Rectal smooth muscle tissue (tissue), 1 donor: Measurements from ENCODE around the gene PTPRU.
"Not testable (repeated sequence)": the region's sequence is repeated elsewhere in the genome, so short reads cannot be mapped to it uniquely, and the experiment has no call there.

Experiments used
- H3K27ac ChIP-seq: one replicate; pipeline ENCODE4 v1.7.0; 2013; ENCODE audit warnings: low read depth, low read length, inconsistent platforms
- H3K27me3 ChIP-seq: one replicate; pipeline ENCODE4 v1.7.0; 2013; ENCODE audit warnings: low read length; ENCODE audit not compliant: control insufficient read depth, insufficient read depth
- H3K36me3 ChIP-seq: one replicate; pipeline ENCODE4 v1.7.0; 2013; ENCODE audit warnings: low read length; ENCODE audit not compliant: control insufficient read depth, insufficient read depth
- H3K4me1 ChIP-seq: one replicate; pipeline ENCODE4 v1.7.0; 2013; ENCODE audit warnings: low read length; ENCODE audit not compliant: control insufficient read depth, insufficient read depth
- H3K4me3 ChIP-seq: one replicate; pipeline ENCODE4 v1.7.0; 2013; ENCODE audit warnings: low read length
- H3K9ac ChIP-seq: one replicate; pipeline ENCODE4 v1.7.0; 2013; ENCODE audit warnings: low read length

Gene PTPRU

DNA sequence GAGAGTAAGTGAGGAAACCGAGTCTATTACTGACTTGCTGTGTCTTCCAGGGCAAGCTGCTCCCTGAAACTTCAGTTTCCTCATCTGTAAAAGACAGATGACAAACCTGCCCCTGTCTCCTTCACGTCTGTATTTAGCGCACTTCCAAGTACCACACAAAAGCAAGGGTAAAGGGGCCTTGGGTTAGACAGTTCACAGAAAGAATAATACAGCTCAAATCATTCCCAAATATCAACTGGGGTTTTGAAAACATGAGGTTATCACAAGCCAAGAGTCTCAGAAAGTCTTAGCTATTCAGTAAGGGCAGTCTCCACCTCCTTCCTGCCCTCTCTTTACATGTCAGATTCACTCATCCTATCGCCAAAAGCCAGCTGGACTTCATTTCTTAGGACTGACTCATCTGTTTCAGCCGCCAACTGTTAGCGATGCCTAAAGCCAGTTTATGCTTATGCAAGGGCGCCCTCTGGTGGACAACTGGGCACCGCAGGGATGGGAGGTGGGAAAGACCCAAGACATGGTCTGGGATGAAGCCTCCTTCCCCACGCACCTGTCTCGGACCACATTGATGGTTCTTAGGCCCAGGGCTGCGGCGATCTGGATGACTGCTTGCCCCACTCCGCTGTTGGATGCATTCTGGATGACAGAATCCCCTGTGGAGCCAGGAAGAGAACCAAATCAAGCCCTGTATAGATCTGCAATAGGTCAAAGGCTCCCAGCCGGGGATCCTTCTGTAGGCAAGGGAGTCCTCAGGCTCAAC is 33.6 kb upstream of the PTPRU start:
- Histone ChIP-seq H3K9ac (no peak overlapping the region), H3K27ac (peak overlapping the region; percentile 92), H3K36me3 (peaks cover 5% of the 10 kb centered on the region), H3K27me3 (no peaks in the 10 kb centered on the region), H3K4me3 (no peak overlapping the region), H3K4me1 (peaks cover 10% of the 10 kb centered on the region)

DNA sequence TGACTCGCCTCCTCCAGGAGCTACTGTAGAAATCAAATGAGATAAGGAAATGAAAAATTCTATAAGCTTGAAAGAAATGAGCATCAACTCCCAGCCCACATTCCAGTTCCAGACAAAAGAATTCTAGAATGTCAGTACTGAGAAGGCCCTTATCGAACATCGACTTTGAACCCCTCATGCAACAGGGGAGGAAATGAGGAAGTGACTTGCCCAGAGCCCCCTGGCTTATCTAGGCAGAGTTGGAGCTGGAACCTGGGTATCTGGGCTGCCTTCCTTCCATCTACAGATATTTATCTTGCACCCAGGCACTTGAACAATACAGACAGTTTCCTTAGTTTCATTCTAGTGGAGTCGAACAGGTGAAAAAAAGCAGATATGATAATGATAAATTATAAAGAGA is 27.9 kb upstream of the PTPRU start:
- H3K36me3 ChIP-seq: peaks cover 5% of the 10 kb centered on the region

DNA sequence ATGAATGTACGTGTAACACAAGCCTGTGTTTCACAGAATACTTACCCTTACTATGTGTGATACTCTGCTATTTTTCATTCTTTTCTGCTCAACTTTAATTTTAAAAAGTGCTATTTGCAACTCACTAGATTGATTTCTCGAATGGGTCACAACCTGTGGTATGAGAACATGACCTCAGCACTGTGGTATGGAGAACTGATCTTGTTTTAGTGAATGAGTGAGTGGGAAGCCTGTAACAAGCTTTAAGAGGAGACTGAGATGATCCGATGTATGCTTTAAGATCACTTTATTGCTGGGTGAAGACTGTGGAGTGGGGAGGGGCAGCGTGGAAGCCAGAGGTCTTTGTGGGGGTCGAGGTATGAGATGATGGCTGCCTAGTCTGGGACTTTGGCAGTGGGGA is 27.1 kb upstream of the PTPRU start:
- Histone ChIP-seq H3K27ac (no peak overlapping the region), H3K27me3 (no peaks in the 10 kb centered on the region), H3K36me3 (peaks cover 5% of the 10 kb centered on the region)

More for the DNA sequence above, 27.9 kb upstream of the PTPRU start:
- Histone ChIP-seq H3K27ac (no peak overlapping the region), H3K4me3 (no peak overlapping the region), H3K27me3 (no peaks in the 10 kb centered on the region), H3K9ac (no peak overlapping the region), H3K4me1 (no peaks in the 10 kb centered on the region)

DNA sequence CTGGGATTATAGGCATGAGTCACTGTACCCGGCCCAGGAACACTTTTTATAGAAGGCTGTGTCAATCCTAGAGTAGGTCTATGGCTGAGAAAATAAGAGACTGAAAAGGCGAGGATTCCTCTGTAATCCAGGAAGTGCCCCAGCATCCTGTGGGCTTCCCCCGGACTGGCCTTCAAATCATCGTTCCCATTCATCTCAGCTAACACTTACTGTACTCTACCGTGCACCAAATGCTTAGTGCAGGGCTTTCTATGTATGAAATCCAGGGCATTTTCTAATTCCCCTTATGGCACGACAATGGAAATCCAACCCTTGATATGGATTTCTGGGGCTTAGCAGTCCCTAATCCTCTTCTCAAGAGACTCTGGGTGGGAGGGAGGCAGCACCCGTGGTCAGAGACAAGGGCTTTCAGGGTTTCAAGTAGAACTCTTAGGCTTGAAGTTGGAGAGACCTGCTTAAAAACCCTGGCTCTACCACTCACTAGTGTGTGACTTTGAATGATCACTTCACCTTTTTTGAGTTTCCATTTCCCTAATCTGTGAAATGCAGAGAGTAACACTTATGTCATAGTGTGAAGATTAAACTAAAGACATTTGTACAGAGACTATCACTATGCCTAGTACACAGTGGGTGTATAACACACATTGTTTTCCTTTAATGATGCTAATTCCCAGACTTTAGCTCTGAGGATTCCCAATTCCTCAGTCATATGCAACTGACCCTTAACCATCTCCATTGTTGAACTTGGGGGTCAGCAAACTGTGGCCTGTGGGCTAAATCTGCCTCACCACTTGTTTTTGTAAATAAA is 25.8 kb upstream of the PTPRU start:
- no peaks in the 10 kb centered on the region for H3K27me3 ChIP-seq
- H3K4me3 ChIP-seq: no peak overlapping the region
- no peak overlapping the region for H3K27ac ChIP-seq
- H3K36me3 ChIP-seq: peaks cover 5% of the 10 kb centered on the region
- no peak overlapping the region for H3K9ac ChIP-seq
- no peaks in the 10 kb centered on the region for H3K4me1 ChIP-seq

More for the DNA sequence above, 27.1 kb upstream of the PTPRU start:
- Histone ChIP-seq H3K4me3 (no peak overlapping the region), H3K9ac (no peak overlapping the region), H3K4me1 (no peaks in the 10 kb centered on the region)

DNA sequence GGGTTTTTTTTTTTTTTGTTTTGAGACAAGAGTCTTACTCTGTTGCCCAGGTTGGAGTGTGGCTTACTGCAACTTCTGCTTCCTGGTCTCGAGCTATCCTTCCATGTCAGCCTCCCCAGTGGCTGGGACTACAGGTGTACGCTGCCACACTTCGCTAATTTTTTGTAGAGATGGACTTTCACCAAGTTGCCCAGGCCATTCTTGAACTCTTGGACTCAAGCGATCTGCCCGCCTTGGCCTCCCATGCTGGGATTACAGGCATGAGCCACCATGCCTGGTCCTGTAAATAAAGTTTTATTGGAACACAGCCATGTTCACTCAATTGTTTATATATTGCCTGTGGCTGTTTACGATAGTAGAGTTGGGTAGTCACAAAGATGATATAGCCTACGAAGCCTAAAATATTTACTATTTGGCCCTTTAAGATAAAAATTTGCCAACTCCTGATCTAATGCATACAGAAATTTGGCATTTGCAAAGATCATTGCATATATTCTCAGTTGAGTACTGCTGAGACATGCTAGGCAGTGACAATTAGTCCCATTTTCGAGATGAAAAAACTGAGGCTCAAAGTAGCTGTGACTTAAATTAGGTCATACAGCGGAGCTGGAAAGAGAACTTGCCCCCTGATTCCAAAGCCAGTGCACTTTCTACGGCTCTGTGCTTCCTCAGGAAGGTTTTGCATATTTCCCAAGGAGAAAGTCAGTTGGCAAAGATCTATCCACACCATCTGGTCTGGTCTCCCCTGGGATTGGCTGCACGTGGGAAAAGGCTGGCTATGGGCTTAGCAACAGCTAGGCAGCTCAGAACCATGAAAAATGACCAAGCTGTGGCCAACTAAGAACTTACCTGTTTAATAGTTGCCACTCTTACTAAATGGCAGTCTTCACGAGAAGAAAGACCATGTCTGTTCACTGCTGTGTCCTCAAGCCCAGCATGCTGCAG is 25.0 kb upstream of the PTPRU start:
- Histone ChIP-seq H3K4me1 (no peaks in the 10 kb centered on the region), H3K27me3 (no peaks in the 10 kb centered on the region), H3K4me3 (no peak overlapping the region), H3K27ac (no peak overlapping the region), H3K9ac (no peak overlapping the region), H3K36me3 (peaks cover 4% of the 10 kb centered on the region)

DNA sequence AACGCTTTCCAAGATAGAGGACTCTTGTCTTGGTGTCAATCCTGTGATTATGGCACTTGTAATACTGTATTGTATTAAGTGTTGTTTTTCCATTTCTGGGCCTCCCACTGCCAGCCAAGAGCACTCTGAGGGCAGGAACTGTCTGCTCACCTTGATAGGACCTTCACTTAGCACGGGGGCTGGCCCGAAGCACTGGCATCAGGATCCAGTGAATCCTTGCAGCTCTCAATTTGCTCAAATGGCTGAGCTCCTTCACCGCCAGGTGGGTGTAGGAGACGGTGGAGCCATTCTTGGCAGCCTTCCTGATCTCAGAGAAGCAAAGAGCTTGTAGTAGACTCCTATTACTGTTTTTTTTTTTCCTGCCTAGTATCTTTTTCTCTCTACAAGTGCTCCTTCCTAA is 23.3 kb upstream of the PTPRU start:
- Histone ChIP-seq H3K36me3 (peaks cover 3% of the 10 kb centered on the region), H3K4me3 (no peak overlapping the region), H3K27me3 (no peaks in the 10 kb centered on the region), H3K4me1 (no peaks in the 10 kb centered on the region), H3K27ac (no peak overlapping the region), H3K9ac (no peak overlapping the region)

DNA sequence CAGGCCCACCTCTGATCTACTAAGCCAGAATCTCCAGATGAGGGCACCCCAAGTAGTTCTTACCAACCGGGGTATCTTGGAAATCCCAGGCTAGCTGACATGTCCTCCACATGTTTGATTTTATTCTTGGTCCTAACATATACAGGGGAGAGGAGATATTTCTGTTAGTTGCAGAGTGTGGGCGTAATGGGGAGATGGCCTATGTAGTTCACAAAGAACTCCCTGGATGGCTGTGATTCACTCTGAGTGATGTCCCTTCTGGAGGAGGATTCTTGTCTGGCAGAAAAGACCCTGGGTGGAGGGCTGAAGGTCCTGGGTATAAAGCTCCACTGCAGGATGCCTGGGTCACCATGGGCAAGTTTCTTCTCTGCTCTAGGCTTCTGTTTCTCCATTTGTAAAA is 18.7 kb upstream of the PTPRU start:
- H3K27me3 ChIP-seq: no peaks in the 10 kb centered on the region
- H3K9ac ChIP-seq: no peak overlapping the region
- no peak overlapping the region for H3K27ac ChIP-seq
- no peaks in the 10 kb centered on the region for H3K4me1 ChIP-seq
- H3K36me3 ChIP-seq: peaks cover 3% of the 10 kb centered on the region
- H3K4me3 ChIP-seq: no peak overlapping the region

DNA sequence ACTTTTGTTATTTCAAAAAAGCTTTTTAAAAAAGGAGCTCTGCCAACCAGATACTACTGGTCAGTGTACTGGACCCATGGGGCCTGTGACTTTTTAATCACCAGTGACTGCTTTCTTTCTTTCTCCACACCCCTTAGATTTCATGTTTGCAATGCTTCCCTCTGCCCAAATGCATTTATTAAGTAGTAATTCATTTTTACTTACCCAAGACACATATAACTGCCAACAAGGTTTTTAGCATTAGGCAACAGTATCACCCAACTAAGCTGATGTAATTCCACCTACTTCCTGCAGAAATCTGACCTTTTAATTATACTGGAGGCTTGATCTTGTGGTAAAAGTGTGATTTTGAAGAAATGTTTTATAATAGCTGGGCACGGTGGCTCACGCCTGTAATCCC is 18.1 kb upstream of the PTPRU start:
- Histone ChIP-seq H3K4me3 (no peak overlapping the region), H3K9ac (no peak overlapping the region), H3K27ac (no peak overlapping the region), H3K4me1 (no peaks in the 10 kb centered on the region), H3K27me3 (no peaks in the 10 kb centered on the region), H3K36me3 (peaks cover 3% of the 10 kb centered on the region)

DNA sequence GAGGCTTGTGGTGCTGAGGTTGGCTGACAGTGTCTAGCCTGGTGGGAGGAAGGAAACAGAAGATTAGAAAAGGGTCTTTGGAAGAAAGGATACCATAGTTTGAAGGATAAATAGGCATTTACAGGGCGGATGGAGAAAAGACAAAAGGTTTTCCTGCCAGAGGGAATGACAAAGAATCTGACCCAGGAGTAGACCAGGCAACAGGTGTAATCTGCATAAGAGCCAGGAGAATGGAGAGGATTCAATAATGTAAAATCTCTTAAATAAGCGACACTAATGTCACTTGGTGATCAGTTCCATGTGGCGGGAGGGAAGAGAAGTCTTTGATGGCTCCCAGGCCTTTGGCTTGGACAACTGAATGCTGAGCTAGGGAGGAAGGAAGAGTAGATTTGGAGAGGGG is 15.0 kb upstream of the PTPRU start:
- Histone ChIP-seq H3K36me3 (no peaks in the 10 kb centered on the region), H3K27me3 (no peaks in the 10 kb centered on the region), H3K9ac (no peak overlapping the region), H3K4me3 (no peak overlapping the region), H3K4me1 (no peaks in the 10 kb centered on the region), H3K27ac (no peak overlapping the region)

DNA sequence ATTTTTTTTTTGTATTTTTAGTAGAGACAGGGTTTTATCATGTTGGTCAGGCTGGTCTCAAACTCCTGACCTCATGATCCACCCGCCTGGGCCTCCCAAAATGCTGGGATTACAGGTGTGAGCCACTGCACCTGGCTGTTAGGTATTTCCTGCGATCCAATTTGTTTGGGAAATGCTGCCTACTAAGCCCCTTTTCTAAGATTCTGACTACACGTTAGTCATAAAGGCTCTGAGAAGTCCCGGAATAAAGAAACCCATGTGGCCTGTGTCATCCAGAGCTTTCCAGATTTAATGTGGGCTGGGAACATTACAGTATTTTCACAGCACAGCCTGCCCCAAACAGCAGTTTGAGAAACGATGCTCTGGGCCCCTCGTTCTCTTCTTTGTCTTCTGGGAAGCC is 14.1 kb upstream of the PTPRU start:
- not testable (repeated sequence) for H3K27me3 ChIP-seq, H3K4me1 ChIP-seq, H3K36me3 ChIP-seq, H3K4me3 ChIP-seq, H3K27ac ChIP-seq, H3K9ac ChIP-seq

DNA sequence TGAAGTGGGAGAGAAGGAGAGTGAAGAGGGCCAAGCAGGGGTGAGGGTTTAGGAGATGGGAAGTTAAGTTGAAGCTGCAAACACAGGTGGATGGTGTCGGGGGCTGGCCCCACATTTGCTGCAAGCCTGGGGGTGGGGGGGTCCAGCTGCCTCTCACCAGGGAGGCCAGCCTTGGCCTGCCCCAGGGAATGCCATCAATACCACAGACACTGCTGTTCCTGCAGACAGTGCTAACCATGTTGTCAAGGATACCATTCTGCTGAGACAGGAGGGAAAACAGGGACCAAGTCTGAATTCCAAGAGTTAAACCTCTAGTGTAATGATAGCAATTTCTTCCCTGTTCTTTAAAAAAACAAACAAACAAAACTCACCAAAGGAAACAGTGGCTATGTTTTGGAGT is 13.6 kb upstream of the PTPRU start:
- no peak overlapping the region for H3K9ac ChIP-seq
- no peaks in the 10 kb centered on the region for H3K36me3 ChIP-seq
- H3K27ac ChIP-seq: no peak overlapping the region
- H3K27me3 ChIP-seq: no peaks in the 10 kb centered on the region
- no peak overlapping the region for H3K4me3 ChIP-seq
- H3K4me1 ChIP-seq: no peaks in the 10 kb centered on the region

DNA sequence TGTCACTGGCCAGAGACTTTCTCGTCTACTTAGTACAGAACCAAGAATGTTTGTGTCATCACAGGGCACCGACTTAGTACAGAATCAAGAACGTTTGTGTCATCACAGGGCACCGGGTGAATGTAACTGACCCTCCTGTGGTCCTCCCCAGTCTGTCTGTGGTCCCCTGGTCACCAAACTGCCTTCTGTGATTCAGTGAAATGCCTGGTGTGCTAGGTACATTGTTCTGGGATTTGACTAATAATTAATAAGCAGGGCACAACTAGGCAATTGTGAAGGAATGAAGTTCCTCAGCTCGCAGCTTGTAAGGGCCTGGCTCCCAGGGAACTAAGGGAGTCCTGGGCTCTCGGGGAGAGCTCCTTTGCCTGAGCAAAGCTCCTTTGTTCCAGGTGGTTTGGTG is 12.8 kb upstream of the PTPRU start:
- Histone ChIP-seq H3K4me1 (no peaks in the 10 kb centered on the region), H3K4me3 (no peak overlapping the region), H3K27ac (no peak overlapping the region), H3K9ac (no peak overlapping the region), H3K27me3 (no peaks in the 10 kb centered on the region), H3K36me3 (no peaks in the 10 kb centered on the region)
